ENCODE results near the gene ADRB2. TPM values are rescaled to one million over a fixed set of nuclear protein-coding genes. Genes with fewer than 3 reads are reported as not detected.

ADRB2 gene
- polyA plus RNA-seq, 2 of the 4 experiments (the other 2 are of a cell fraction), result 0.18 to 0.34 TPM

- ChIA-PET POLR2A (no interaction called here), CTCF (interaction anchor here (0.9 to 1.2 kb wide), 5 partner anchors 13 to 300 kb away, joined by 3 read pairs; no protein-coding TSS in a partner anchor)
- Histone ChIP-seq H3K9me3 (no peaks in the 10 kb centered on the region), H3K4me3 (no peak overlapping the region), H3K27ac (no peak overlapping the region), H3K4me2 (no peak overlapping the region), H3K4me1 (no peaks in the 10 kb centered on the region)
- TF ChIP-seq HMGXB4 (CRISPR knock-in tag; IDR thresholded peaks at IDR 0.05; ENCODE audit: borderline replicate concordance) (no peak), E2F6 (IDR thresholded peaks at IDR 0.05; ENCODE audit: borderline replicate concordance, low read depth) (no peak), CHD2 (IDR thresholded peaks at IDR 0.05; ENCODE audit: low read length, partially characterized antibody) (no peak), MAX (IDR thresholded peaks at IDR 0.05) (no peak), JUN (IDR thresholded peaks at IDR 0.05) (no peak), MYC (IDR thresholded peaks at IDR 0.05; ENCODE audit: borderline replicate concordance, low read length) (no peak), EP300 (IDR thresholded peaks at IDR 0.05) (no peak), ESRRA (IDR thresholded peaks at IDR 0.05; ENCODE audit: borderline replicate concordance, low read length) (no peak)
- ATAC-seq, result no peak
- no peak for DNase-seq (ENCODE audit: low read depth in 1 of 2, low spot score in 1 of 2)
- no peak for FAIRE-seq
- 21% methylated on average over 2 of the region's 2 CpGs for whole genome bisulfite sequencing (ENCODE audit: missing lambda C conversion rate)
These were observed 11.3 kb upstream of the ADRB2 start for GRCh38 chr5:148815086-148815485.

- DNase-seq (ENCODE audit: low read depth in 1 of 2, low spot score in 1 of 2) (no peak), ATAC-seq (no peak), FAIRE-seq (no peak)
- no peak overlapping the region for H3K4me2 ChIP-seq
- ChIA-PET POLR2A (no interaction called here), CTCF (interaction anchor here (1.1 to 1.2 kb wide), 4 partner anchors 12 to 299 kb away, joined by 3 read pairs; no protein-coding TSS in a partner anchor)
- no peaks in the 10 kb centered on the region for H3K4me1 ChIP-seq
- no peak overlapping the region for H3K27ac ChIP-seq
- no peak overlapping the region for H3K4me3 ChIP-seq
- no peaks in the 10 kb centered on the region for H3K9me3 ChIP-seq
- TF ChIP-seq KDM1A (IDR thresholded peaks at IDR 0.05; ENCODE audit: low read depth) (no peak), TFCP2L1 (CRISPR knock-in tag; IDR thresholded peaks at IDR 0.05) (no peak), GATA3 (IDR thresholded peaks at IDR 0.05; ENCODE audit: borderline replicate concordance) (no peak), ZNF302 (CRISPR knock-in tag; IDR thresholded peaks at IDR 0.05) (no peak), JUNB (IDR thresholded peaks at IDR 0.05) (no peak), FOSL2 (IDR thresholded peaks at IDR 0.05) (no peak), FOSL2 (CRISPR knock-in tag; IDR thresholded peaks at IDR 0.05) (no peak), EHF (CRISPR knock-in tag; IDR thresholded peaks at IDR 0.05) (no peak), SREBF2 (IDR thresholded peaks at IDR 0.05) (no peak), POLR2A (IDR thresholded peaks at IDR 0.05; ENCODE audit: low read length) (no peak), MAX (IDR thresholded peaks at IDR 0.05) (no peak), KDM5A (IDR thresholded peaks at IDR 0.05) (no peak), CTCF (IDR thresholded peaks at IDR 0.05) (no peak), RCOR1 (IDR thresholded peaks at IDR 0.05; ENCODE audit: low read depth, low read length) (no peak), EP300 (IDR thresholded peaks at IDR 0.05) (no peak), ESRRA (IDR thresholded peaks at IDR 0.05; ENCODE audit: borderline replicate concordance, low read length) (no peak)
These were observed 10.8 kb upstream of the ADRB2 start for GRCh38 chr5:148815578-148815977.

GRCh38 chr5:148816357-148816756 lies 10.1 kb upstream of the ADRB2 start:
- no peak for DNase-seq (ENCODE audit: low read depth in 1 of 2, low spot score in 1 of 2)
- no peaks in the 10 kb centered on the region for H3K4me1 ChIP-seq
- FAIRE-seq, result no peak
- WGBS (ENCODE audit: missing lambda C conversion rate), result 93% methylated on average over 1 of the region's 1 CpG
- H3K9me3 ChIP-seq, result no peaks in the 10 kb centered on the region
- ChIA-PET POLR2A (no interaction called here), CTCF (interaction anchor here (1.1 to 1.2 kb wide), 2 partner anchors 12 to 181 kb away, joined by 3 read pairs; no protein-coding TSS in a partner anchor)
- no peak for ATAC-seq
- no peak overlapping the region for H3K4me2 ChIP-seq
- no peak overlapping the region for H3K4me3 ChIP-seq
- H3K27ac ChIP-seq, result no peak overlapping the region
- no peak for TF ChIP-seq CHD2 (IDR thresholded peaks at IDR 0.05; ENCODE audit: low read length, partially characterized antibody)
- no peak for TF ChIP-seq USF2 (IDR thresholded peaks at IDR 0.05)
- TF ChIP-seq REST (IDR thresholded peaks at IDR 0.05), result no peak
- no peak for TF ChIP-seq HOXA7 (CRISPR knock-in tag; IDR thresholded peaks at IDR 0.05)
- TF ChIP-seq HOXB5 (CRISPR knock-in tag; IDR thresholded peaks at IDR 0.05), result no peak
- no peak for TF ChIP-seq RNF2 (IDR thresholded peaks at IDR 0.05; ENCODE audit: borderline replicate concordance, low read depth)
- no peak for TF ChIP-seq MYC (IDR thresholded peaks at IDR 0.05; ENCODE audit: borderline replicate concordance, low read length)
- no peak for TF ChIP-seq HOXB13 (CRISPR knock-in tag; IDR thresholded peaks at IDR 0.05; ENCODE audit: low read depth)
- TF ChIP-seq RCOR1 (IDR thresholded peaks at IDR 0.05; ENCODE audit: low read depth, low read length), result no peak

All from A549 (cell line).